ENCODE data around the gene EFHC2.

DNA sequence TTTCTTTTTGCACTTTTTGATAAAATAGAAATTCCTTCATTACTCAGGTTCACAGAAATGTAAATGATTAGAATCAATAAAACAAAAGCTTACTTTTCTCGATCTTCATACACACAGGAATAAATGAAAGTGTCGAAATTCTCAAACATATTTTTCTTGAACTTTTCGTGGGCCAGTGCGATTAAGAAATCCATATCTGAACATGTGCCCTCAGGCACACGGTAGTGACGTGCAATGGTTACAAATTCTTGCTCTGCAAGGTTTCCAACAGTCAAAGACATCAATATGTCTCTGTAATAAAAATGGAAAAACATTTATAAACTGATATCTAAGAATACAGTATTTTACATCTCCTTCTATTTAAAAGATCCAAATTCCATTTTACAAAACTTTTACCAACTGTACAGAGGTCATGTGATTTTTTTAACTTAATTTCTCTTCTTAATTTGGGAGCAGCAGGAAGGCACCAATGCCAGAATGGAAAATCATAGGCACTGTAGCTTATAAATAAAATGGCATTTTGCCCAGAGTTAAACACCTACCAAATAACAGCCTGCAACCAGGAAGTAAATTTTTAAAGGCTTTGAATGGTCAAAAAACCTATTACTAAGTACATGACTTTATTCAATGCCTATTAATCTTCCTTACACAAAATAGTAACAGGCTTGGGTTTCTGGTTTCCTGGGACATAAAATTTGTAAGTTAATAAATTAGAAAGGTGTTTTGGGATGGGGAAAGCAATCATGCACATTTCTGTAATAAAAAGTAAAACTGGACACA, 165.0 kb downstream of the EFHC2 start:
- TF ChIP-seq POLR2A (IDR thresholded peaks at IDR 0.05), result no peak
- TF ChIP-seq, protein P1, sequence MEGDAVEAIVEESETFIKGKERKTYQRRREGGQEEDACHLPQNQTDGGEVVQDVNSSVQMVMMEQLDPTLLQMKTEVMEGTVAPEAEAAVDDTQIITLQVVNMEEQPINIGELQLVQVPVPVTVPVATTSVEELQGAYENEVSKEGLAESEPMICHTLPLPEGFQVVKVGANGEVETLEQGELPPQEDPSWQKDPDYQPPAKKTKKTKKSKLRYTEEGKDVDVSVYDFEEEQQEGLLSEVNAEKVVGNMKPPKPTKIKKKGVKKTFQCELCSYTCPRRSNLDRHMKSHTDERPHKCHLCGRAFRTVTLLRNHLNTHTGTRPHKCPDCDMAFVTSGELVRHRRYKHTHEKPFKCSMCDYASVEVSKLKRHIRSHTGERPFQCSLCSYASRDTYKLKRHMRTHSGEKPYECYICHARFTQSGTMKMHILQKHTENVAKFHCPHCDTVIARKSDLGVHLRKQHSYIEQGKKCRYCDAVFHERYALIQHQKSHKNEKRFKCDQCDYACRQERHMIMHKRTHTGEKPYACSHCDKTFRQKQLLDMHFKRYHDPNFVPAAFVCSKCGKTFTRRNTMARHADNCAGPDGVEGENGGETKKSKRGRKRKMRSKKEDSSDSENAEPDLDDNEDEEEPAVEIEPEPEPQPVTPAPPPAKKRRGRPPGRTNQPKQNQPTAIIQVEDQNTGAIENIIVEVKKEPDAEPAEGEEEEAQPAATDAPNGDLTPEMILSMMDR (IDR thresholded peaks at IDR 0.05), result no peak
